BLaER1 treated with 17β-estradiol and CSF1 and Interleukin-3, amounts not matched to agents 10 nM and 100 nM (cell line): ENCODE measurements around the gene DCST1.

Experiments used
- H3K27ac ChIP-seq, 11 experiments: shearing (Covaris generic); formaldehyde crosslinking; 2 replicates each; pipeline ENCODE4 v1.8.1; 2022
- H3K27me3 ChIP-seq, 11 experiments: shearing (Covaris generic); formaldehyde crosslinking; 2 replicates each; pipeline ENCODE4 v1.8.1; 2022
- H3K36me3 ChIP-seq, 11 experiments: shearing (Covaris generic); formaldehyde crosslinking; 2 replicates each; pipeline ENCODE4 v1.8.1; 2022
- H3K4me1 ChIP-seq, 10 experiments: shearing (Covaris generic); formaldehyde crosslinking; 2 replicates each; pipeline ENCODE4 v1.8.1; 2022
- H3K4me2 ChIP-seq, 11 experiments: shearing (Covaris generic); formaldehyde crosslinking; 2 replicates each; pipeline ENCODE4 v1.8.1; 2022
- H3K4me3 ChIP-seq, 10 experiments: shearing (Covaris generic); formaldehyde crosslinking; 2 replicates each; pipeline ENCODE4 v1.8.1; 2022
- H3K9ac ChIP-seq, 11 experiments: shearing (Covaris generic); formaldehyde crosslinking; 2 replicates each; pipeline ENCODE4 v1.8.1; 2022
- H3K9me3 ChIP-seq, 11 experiments: shearing (Covaris generic); formaldehyde crosslinking; replicated peaks in 1 of 11; 2 replicates each; pipeline ENCODE4 v1.8.1; 2022
- H4K20me1 ChIP-seq, 11 experiments: shearing (Covaris generic); formaldehyde crosslinking; 2 replicates each; pipeline ENCODE4 v1.8.1; 2022
- Cebpa-rat ChIP-seq, 11 experiments: shearing (Covaris generic); IDR thresholded peaks; 2 replicates each; pipeline ENCODE4 v1.8.1; 2022

DCST1 gene

DNA sequence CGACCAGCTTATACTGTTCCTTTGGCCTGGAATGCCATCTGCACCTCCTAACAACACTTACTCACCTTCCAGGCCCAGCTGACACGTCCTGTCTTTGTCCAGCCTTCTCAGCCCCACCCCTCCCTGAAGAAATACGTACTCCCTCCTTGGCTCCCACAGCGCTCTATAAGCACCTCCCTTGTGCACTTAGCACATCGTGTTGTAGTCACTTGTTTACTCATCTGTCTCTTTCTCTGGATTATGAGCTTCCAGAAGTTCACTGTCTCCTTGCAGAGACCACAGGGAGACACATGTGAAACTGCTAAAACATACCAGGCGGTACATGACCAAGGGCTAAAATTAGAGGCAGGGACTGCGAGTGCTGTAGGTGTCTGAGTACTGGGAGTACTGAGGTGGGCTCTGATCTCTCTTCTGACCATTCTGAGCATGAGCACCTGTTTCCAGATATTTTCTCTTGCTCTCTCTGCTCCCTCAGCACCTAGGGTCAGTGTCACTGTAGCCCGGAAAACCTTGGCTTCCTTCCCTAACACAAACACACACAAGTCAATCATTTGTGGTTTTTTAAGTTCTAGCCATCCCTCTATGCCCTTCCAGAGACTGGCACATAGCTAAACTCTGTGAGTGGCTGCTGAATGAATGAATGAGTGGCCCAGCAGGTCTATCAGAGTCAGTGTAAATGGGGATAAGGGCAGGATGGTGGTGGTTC is 5.1 kb downstream of the DCST1 start:
- Histone ChIP-seq H4K20me1 (no peaks in the 10 kb centered on the region), H3K9me3 (no peaks in the 10 kb centered on the region), H3K9ac (0 out of 22 replicates have a peak overlapping the region, but pooled peaks of 1 of the 11 experiments have one; percentile 17), H3K4me2 (peak overlapping the region; percentile 51 to 78 (median 73)), H3K36me3 (no peaks in the 10 kb centered on the region), H3K27me3 (no peaks in the 10 kb centered on the region; a peak in 1 of 22 replicates), H3K4me3 (no peak overlapping the region), H3K4me1 (peaks cover 33 to 59% (median 50%) of the 10 kb centered on the region in 10 experiments), H3K27ac (no peak overlapping the region)
- no peak for TF ChIP-seq Cebpa-rat (IDR thresholded peaks at IDR 0.05)

DNA sequence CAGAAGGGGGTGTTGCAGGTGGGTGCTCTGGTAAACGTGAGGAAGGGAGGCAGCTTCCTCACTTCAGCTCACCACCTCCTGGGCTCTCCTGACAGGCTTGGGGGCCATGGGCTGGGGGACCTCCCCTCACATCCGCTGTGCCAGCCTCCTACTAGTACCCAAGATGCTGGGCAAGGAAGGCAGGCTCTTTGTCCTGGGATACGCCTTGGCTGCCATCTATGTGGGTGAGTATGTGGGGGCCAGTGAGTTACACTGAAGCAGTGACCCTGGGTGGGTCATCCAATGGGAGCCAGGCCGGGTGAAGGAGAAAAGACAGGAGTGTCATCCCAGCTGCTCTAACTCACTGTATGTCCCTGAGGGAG is 5.7 kb downstream of the DCST1 start:
- no peaks in the 10 kb centered on the region; a peak in 1 of 22 replicates for H3K27me3 ChIP-seq
- H3K9me3 ChIP-seq: no peaks in the 10 kb centered on the region
- peaks cover 33 to 64% (median 55%) of the 10 kb centered on the region in 10 experiments for H3K4me1 ChIP-seq
- H3K27ac ChIP-seq: no peak overlapping the region
- no peak for TF ChIP-seq Cebpa-rat (IDR thresholded peaks at IDR 0.05)
- no peaks in the 10 kb centered on the region for H3K36me3 ChIP-seq
- H4K20me1 ChIP-seq: no peaks in the 10 kb centered on the region
- 0 out of 22 replicates have a peak overlapping the region, but pooled peaks of 1 of the 11 experiments have one; percentile 17 for H3K9ac ChIP-seq
- no peak overlapping the region for H3K4me3 ChIP-seq
- peak overlapping the region; percentile 51 to 78 (median 73) for H3K4me2 ChIP-seq

- no peak for TF ChIP-seq Cebpa-rat (IDR thresholded peaks at IDR 0.05)
- Histone ChIP-seq H3K9me3 (no peaks in the 10 kb centered on the region), H3K4me1 (peaks cover 42 to 76% (median 67%) of the 10 kb centered on the region in 10 experiments), H3K9ac (no peak overlapping the region), H3K4me3 (no peak overlapping the region), H3K27me3 (no peaks in the 10 kb centered on the region; a peak in 1 of 22 replicates), H3K36me3 (no peaks in the 10 kb centered on the region), H3K4me2 (peak overlapping the region in 6 of 11 experiments; percentile 25 to 66 (median 61); a peak in 9 of 22 replicates), H4K20me1 (no peaks in the 10 kb centered on the region), H3K27ac (no peak overlapping the region)
Measured at GRCh38 chr1:155040358-155041093, 6.9 kb downstream of the DCST1 start.

GRCh38 chr1:155042789-155043188 is 9.2 kb downstream of the DCST1 start:
- Histone ChIP-seq H3K9me3 (no peaks in the 10 kb centered on the region), H3K4me2 (peak overlapping the region in 9 of 11 experiments; percentile 21 to 66 (median 57); a peak in 15 of 22 replicates), H4K20me1 (no peaks in the 10 kb centered on the region), H3K9ac (peak overlapping the region in 1 of 11 experiments; percentile 4; a peak in 1 of 22 replicates), H3K27ac (no peak overlapping the region), H3K4me1 (peaks cover 22 to 71% (median 62%) of the 10 kb centered on the region in 10 experiments), H3K4me3 (no peak overlapping the region), H3K27me3 (no peaks in the 10 kb centered on the region; a peak in 1 of 22 replicates), H3K36me3 (no peaks in the 10 kb centered on the region)
- TF ChIP-seq Cebpa-rat (IDR thresholded peaks at IDR 0.05): no peak

DNA sequence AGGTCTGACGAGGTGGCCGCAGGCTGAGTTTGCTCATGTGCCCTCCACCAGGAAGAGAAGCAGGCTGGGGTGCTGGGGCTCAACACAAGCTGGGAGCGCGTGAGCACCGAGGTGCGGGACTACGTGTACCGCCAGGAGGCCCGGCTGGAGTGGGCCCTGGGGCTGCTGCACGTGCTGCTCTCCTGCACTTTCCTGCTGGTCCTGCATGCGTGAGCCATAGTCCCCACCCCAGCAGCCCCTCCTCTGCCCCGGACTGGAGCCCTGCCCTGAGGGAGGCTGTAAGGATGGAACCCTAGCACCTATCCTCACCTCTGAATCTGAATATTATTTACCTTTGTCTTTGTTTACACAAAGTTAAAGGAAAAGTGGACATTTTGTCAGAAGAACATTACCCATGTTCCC is 9.7 kb downstream of the DCST1 start:
- Histone ChIP-seq H4K20me1 (no peaks in the 10 kb centered on the region), H3K36me3 (no peaks in the 10 kb centered on the region), H3K4me2 (peak overlapping the region in 9 of 11 experiments; percentile 21 to 66 (median 57); a peak in 16 of 22 replicates), H3K9me3 (no peaks in the 10 kb centered on the region), H3K27ac (no peak overlapping the region), H3K4me3 (no peak overlapping the region), H3K27me3 (no peaks in the 10 kb centered on the region; a peak in 1 of 22 replicates), H3K9ac (peak overlapping the region in 1 of 11 experiments; percentile 4; a peak in 1 of 22 replicates), H3K4me1 (peaks cover 22 to 67% (median 61%) of the 10 kb centered on the region in 10 experiments)
- no peak for TF ChIP-seq Cebpa-rat (IDR thresholded peaks at IDR 0.05)

DNA sequence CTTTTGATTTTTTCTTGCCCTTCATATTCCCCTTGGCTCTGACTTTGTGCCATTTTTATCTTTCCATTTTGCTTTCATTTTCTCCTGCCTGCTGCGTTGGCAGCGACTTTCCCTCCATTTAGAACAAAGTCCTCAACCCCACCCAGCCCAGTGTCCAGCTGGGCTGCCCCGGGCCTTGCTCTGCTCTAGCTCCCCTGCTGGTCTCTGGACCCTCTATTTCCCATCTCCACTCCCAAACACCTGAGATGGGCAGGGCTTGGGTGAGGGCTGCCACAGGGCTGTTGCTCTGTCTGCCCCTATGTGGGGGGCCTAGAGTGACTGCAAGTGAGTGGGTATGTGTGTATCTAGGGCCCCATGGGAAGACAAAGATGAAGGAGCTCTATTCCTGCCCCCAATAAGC is 10.2 kb downstream of the DCST1 start:
- H3K36me3 ChIP-seq: no peaks in the 10 kb centered on the region
- H4K20me1 ChIP-seq: no peaks in the 10 kb centered on the region
- TF ChIP-seq Cebpa-rat (IDR thresholded peaks at IDR 0.05): no peak
- peak overlapping the region in 9 of 11 experiments; percentile 21 to 66 (median 57); a peak in 16 of 22 replicates for H3K4me2 ChIP-seq
- H3K27ac ChIP-seq: no peak overlapping the region
- no peaks in the 10 kb centered on the region; a peak in 1 of 22 replicates for H3K27me3 ChIP-seq
- no peak overlapping the region for H3K4me3 ChIP-seq
- H3K9me3 ChIP-seq: no peaks in the 10 kb centered on the region
- peaks cover 18 to 62% (median 56%) of the 10 kb centered on the region in 10 experiments for H3K4me1 ChIP-seq
- H3K9ac ChIP-seq: no peak overlapping the region; a peak in 1 of 22 replicates

- no peaks in the 10 kb centered on the region; a peak in 1 of 22 replicates for H3K27me3 ChIP-seq
- H3K36me3 ChIP-seq: no peaks in the 10 kb centered on the region
- H3K27ac ChIP-seq: no peak overlapping the region
- peak overlapping the region; percentile 33 to 69 (median 53); a peak in 19 of 22 replicates for H3K4me2 ChIP-seq
- no peak for TF ChIP-seq Cebpa-rat (IDR thresholded peaks at IDR 0.05)
- H3K4me1 ChIP-seq: peaks cover 14 to 56% (median 51%) of the 10 kb centered on the region in 10 experiments
- H3K9me3 ChIP-seq: no peaks in the 10 kb centered on the region
- no peak overlapping the region for H3K4me3 ChIP-seq
- no peak overlapping the region for H3K9ac ChIP-seq
- H4K20me1 ChIP-seq: no peaks in the 10 kb centered on the region
Measured at GRCh38 chr1:155044365-155044764, 10.7 kb downstream of the DCST1 start.

GRCh38 chr1:155044812-155045657 is 11.4 kb downstream of the DCST1 start:
- Histone ChIP-seq H3K4me3 (no peak overlapping the region), H3K4me2 (peak overlapping the region; percentile 39 to 69 (median 53); a peak in 18 of 22 replicates), H3K36me3 (no peaks in the 10 kb centered on the region), H3K4me1 (peaks cover 19 to 58% (median 53%) of the 10 kb centered on the region in 10 experiments), H3K27ac (no peak overlapping the region), H3K9ac (peak overlapping the region in 1 of 11 experiments; percentile 43; a peak in 1 of 22 replicates), H3K27me3 (no peaks in the 10 kb centered on the region; a peak in 1 of 22 replicates), H4K20me1 (no peaks in the 10 kb centered on the region), H3K9me3 (no peaks in the 10 kb centered on the region)
- no peak for TF ChIP-seq Cebpa-rat (IDR thresholded peaks at IDR 0.05)
